ENCODE data around the gene RNASE11.
"Not testable (repeated sequence)": the region's sequence is repeated elsewhere in the genome, so short reads cannot be mapped to it uniquely, and the experiment has no call there.

Gene RNASE11

GRCh38 chr14:20580242-20580641, 7.6 kb downstream of the RNASE11 start:
- no peak for DNase-seq (ENCODE audit: low spot score)

GRCh38 chr14:20578784-20579502, 8.9 kb downstream of the RNASE11 start:
- no peak for DNase-seq (ENCODE audit: low spot score)

GRCh38 chr14:20578325-20578724, 9.5 kb downstream of the RNASE11 start:
- no peak for DNase-seq (ENCODE audit: low spot score)

GRCh38 chr14:20572382-20572990, 15.3 kb downstream of the RNASE11 start:
- not testable (repeated sequence) for DNase-seq (ENCODE audit: low spot score)

GRCh38 chr14:20570720-20571119, 17.1 kb downstream of the RNASE11 start:
- DNase-seq (ENCODE audit: low spot score), result not testable (repeated sequence)

GRCh38 chr14:20569865-20570264, 17.9 kb downstream of the RNASE11 start:
- DNase-seq (ENCODE audit: low spot score), result not testable (repeated sequence)

- DNase-seq (ENCODE audit: low spot score), result no peak
These were observed 18.7 kb downstream of the RNASE11 start for GRCh38 chr14:20569066-20569465.

GRCh38 chr14:20568393-20568792, 19.4 kb downstream of the RNASE11 start:
- DNase-seq (ENCODE audit: low spot score), result no peak

GRCh38 chr14:20567199-20567598, 20.6 kb downstream of the RNASE11 start:
- DNase-seq (ENCODE audit: low spot score), result not testable (repeated sequence)

GRCh38 chr14:20564501-20564997, 23.3 kb downstream of the RNASE11 start:
- DNase-seq (ENCODE audit: low spot score), result no peak

GRCh38 chr14:20563971-20564370, 23.8 kb downstream of the RNASE11 start:
- no peak for DNase-seq (ENCODE audit: low spot score)

- no peak for DNase-seq (ENCODE audit: low spot score)
These were observed 26.8 kb downstream of the RNASE11 start, which contains the start of gene RNASE9 for GRCh38 chr14:20560961-20561360. Gene RNASE9, minus strand, starts transcription at chr14:20561047.

- DNase-seq (ENCODE audit: low spot score), result no peak
These were observed 28.3 kb downstream of the RNASE11 start for GRCh38 chr14:20559461-20559904.

- DNase-seq (ENCODE audit: low spot score), result no peak
These were observed 30.6 kb downstream of the RNASE11 start for GRCh38 chr14:20557212-20557542.

- DNase-seq (ENCODE audit: low spot score), result no peak
These were observed 31.1 kb downstream of the RNASE11 start for GRCh38 chr14:20556500-20557211.

- no peak for DNase-seq (ENCODE audit: low spot score)
These were observed 32.0 kb downstream of the RNASE11 start for GRCh38 chr14:20555845-20556244.

- DNase-seq (ENCODE audit: low spot score), result no peak
These were observed 34.8 kb downstream of the RNASE11 start for GRCh38 chr14:20553024-20553423.

- DNase-seq (ENCODE audit: low spot score), result no peak
These were observed 36.2 kb downstream of the RNASE11 start for GRCh38 chr14:20551606-20552005.

GRCh38 chr14:20550926-20551325, 36.9 kb downstream of the RNASE11 start:
- no peak for DNase-seq (ENCODE audit: low spot score)

GRCh38 chr14:20548414-20549158, 39.2 kb downstream of the RNASE11 start:
- DNase-seq (ENCODE audit: low spot score), result no peak

- no peak for DNase-seq (ENCODE audit: low spot score)
These were observed 40.9 kb downstream of the RNASE11 start for GRCh38 chr14:20546877-20547276.

- no peak for DNase-seq (ENCODE audit: low spot score)
These were observed 47.9 kb downstream of the RNASE11 start for GRCh38 chr14:20539906-20540305.

Data from kidney capillary endothelial cell (primary cell).